Nephron progenitor cell (in vitro differentiated cells): ENCODE measurements around the gene PROKR1.

Source experiments
- DNase-seq: peaks from one replicate; pipeline ENCODE4 v3.0.0; 2021
- H3K27ac Mint-ChIP-seq: 2 replicates; pipeline ENCODE4 v1.8.0; 2021; ENCODE audit warnings: mild to moderate bottlenecking, moderate library complexity, mixed read lengths
- H3K27me3 Mint-ChIP-seq: 2 replicates; pipeline ENCODE4 v1.8.0; 2021; ENCODE audit warnings: mild to moderate bottlenecking, low read depth, mixed read lengths; ENCODE audit not compliant: poor library complexity
- H3K36me3 Mint-ChIP-seq: 2 replicates; pipeline ENCODE4 v1.8.0; 2021; ENCODE audit warnings: low read depth, mixed read lengths
- H3K4me1 Mint-ChIP-seq: 2 replicates; pipeline ENCODE4 v1.8.0; 2021; ENCODE audit warnings: mixed read lengths
- H3K4me3 Mint-ChIP-seq: 2 replicates; pipeline ENCODE4 v1.8.0; 2021; ENCODE audit warnings: mild to moderate bottlenecking, moderate library complexity, mixed read lengths
- H3K9me3 Mint-ChIP-seq: 2 replicates; pipeline ENCODE4 v1.8.0; 2021; ENCODE audit warnings: mild to moderate bottlenecking, moderate library complexity, mixed read lengths
- CTCF ChIP-seq: fragments of 200-600 bp; sonication (generic); IDR thresholded peaks from 2 replicates; pipeline ENCODE4 v1.5.0; 2021; ENCODE audit warnings: antibody characterized with exemption

The PROKR1 gene

DNA sequence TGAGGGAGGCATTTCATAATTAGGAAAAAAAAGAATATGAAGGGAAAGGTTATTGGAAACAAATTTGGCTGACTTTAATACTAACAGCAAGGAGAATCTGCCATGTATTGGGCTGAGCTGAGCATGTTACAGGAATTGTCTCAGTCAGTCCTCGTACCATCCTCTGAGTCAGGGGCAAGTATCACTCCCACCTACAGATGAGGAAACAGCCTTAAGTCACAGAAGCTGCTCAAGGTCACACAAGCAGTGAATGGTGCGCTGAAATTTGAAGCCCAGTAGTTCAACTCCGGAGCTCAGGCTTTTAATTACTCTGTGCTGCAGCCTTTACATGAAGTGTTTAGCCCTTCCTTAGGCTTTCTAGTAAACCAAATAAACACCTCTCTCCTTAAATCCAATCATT lies 17.3 kb downstream of the PROKR1 start:
- no peak for TF ChIP-seq CTCF
- Mint-ChIP-seq H3K27me3 (peaks cover 5% of the 10 kb centered on the region), H3K27ac (peak overlapping the region; percentile 53), H3K36me3 (no peaks in the 10 kb centered on the region), H3K4me3 (no peak overlapping the region), H3K9me3 (no peaks in the 10 kb centered on the region), H3K4me1 (peaks cover 23% of the 10 kb centered on the region)
- no peak for DNase-seq

DNA sequence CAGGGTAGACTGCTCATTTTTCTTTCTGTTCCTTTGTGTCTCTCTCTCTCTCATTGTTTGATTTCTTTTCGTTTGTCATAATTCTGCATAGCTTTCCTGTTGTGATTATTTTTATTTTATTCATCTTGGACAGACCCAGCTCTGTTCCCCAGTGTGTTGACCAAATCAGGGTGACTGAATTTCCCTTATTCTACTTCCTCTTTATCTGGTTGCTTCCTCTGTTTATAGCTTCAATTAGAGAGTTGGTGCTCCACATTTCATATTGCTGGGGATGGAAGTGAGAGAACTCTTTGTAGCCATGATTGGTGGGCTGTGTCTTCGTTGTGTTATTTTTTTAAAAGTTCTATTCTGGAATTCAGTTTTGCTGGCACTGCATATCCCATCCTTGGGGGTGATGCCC lies 19.1 kb downstream of the PROKR1 start:
- H3K27ac Mint-ChIP-seq, result peak overlapping the region; percentile 6
- DNase-seq, result no peak
- TF ChIP-seq CTCF, result no peak
- peaks cover 1% of the 10 kb centered on the region for H3K9me3 Mint-ChIP-seq
- H3K27me3 Mint-ChIP-seq, result peaks cover 5% of the 10 kb centered on the region
- no peaks in the 10 kb centered on the region for H3K36me3 Mint-ChIP-seq
- H3K4me1 Mint-ChIP-seq, result peaks cover 23% of the 10 kb centered on the region
- no peak overlapping the region for H3K4me3 Mint-ChIP-seq

- no peak overlapping the region for H3K27ac Mint-ChIP-seq
- H3K4me1 Mint-ChIP-seq, result peaks cover 18% of the 10 kb centered on the region
- DNase-seq, result no peak
- no peak overlapping the region for H3K4me3 Mint-ChIP-seq
- no peaks in the 10 kb centered on the region for H3K36me3 Mint-ChIP-seq
- H3K27me3 Mint-ChIP-seq, result peaks cover 5% of the 10 kb centered on the region
- H3K9me3 Mint-ChIP-seq, result peaks cover 4% of the 10 kb centered on the region
- no peak for TF ChIP-seq CTCF
Measured at GRCh38 chr2:68663371-68664156, 20.2 kb downstream of the PROKR1 start.

DNA sequence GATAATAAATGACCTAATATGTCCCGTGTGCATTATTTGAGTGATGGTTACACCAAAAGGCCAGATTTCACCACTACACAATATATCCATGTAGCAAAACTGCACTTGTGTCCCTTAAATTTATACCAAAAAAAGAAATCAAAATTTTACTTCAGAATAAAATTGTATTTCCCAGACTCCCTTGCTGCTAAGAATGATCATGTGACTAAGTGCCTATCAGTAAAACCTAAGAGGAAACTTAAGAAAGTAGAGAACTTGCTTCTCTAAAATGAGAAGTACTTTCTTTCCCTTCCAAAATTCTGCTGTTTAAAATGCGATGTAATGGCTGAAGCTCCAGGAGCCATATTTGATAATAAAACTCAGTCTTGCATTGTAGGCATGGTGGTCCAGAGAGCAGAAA lies 24.0 kb downstream of the PROKR1 start:
- Mint-ChIP-seq H3K27ac (no peak overlapping the region), H3K9me3 (peaks cover 4% of the 10 kb centered on the region), H3K4me1 (no peaks in the 10 kb centered on the region), H3K27me3 (peaks cover 2% of the 10 kb centered on the region), H3K36me3 (no peaks in the 10 kb centered on the region), H3K4me3 (no peak overlapping the region)
- TF ChIP-seq CTCF, result no peak
- DNase-seq, result no peak

GRCh38 chr2:68669651-68670050 lies 26.3 kb downstream of the PROKR1 start:
- Mint-ChIP-seq H3K9me3 (peaks cover 13% of the 10 kb centered on the region), H3K27me3 (no peaks in the 10 kb centered on the region), H3K4me1 (no peaks in the 10 kb centered on the region), H3K36me3 (no peaks in the 10 kb centered on the region), H3K27ac (no peak overlapping the region), H3K4me3 (no peak overlapping the region)
- DNase-seq, result no peak
- no peak for TF ChIP-seq CTCF

DNA sequence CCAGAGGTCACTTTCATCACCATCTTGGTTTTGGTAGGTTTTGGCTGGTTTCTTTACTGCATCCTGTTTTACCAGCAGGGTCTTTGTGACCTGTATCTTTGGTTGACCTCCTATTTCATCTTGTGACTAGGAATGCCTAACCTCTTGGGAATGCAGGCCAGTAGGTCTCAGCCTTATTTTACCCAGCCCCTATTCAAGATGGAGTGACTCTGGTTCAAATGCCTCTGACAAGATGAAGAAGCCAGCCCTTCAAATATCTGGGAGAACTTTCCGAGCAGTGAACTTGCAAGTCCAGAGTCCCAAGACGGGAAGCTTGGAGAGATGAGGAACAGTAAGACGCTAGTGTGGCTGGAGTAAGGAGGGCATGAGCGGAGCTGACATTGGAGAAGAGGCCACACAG lies 28.6 kb downstream of the PROKR1 start:
- peaks cover 26% of the 10 kb centered on the region for H3K9me3 Mint-ChIP-seq
- no peaks in the 10 kb centered on the region for H3K36me3 Mint-ChIP-seq
- H3K4me1 Mint-ChIP-seq, result no peaks in the 10 kb centered on the region
- DNase-seq, result no peak
- TF ChIP-seq CTCF, result no peak
- no peak overlapping the region for H3K4me3 Mint-ChIP-seq
- no peak overlapping the region for H3K27ac Mint-ChIP-seq
- H3K27me3 Mint-ChIP-seq, result no peaks in the 10 kb centered on the region
